Measurements from ENCODE around the gene KIRREL3.

KIRREL3 gene

DNA sequence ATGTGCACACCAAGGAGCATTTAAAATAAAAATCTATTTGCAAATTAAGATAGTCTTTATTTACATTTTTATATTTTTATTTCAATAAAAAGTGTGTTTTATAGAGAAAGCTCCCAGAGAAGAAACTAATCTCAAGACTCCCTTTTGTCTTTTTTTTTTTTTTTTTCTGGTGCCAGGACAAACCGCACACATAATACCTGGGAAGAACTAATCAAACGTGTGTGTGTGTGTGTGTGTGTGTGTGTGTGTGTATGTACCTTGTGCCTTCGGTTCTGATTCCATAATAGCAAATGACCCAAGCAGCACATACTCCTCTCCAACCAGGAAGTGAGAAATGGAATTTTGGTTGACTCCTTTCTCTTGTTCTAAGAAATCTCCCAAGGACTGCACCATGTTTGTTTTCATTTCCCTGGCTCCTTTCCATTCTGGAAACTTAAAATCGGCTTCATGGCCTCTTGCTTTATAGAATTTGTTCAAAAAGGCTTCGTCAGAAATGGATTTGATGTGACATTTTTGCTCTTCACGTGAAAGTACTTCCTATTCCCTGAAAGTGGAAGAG, 579.8 kb downstream of the KIRREL3 start:
- no peak overlapping the region for H3K4me3 ChIP-seq (ENCODE audit: control insufficient read depth, low read depth, low read length)
- TF ChIP-seq, protein P1, sequence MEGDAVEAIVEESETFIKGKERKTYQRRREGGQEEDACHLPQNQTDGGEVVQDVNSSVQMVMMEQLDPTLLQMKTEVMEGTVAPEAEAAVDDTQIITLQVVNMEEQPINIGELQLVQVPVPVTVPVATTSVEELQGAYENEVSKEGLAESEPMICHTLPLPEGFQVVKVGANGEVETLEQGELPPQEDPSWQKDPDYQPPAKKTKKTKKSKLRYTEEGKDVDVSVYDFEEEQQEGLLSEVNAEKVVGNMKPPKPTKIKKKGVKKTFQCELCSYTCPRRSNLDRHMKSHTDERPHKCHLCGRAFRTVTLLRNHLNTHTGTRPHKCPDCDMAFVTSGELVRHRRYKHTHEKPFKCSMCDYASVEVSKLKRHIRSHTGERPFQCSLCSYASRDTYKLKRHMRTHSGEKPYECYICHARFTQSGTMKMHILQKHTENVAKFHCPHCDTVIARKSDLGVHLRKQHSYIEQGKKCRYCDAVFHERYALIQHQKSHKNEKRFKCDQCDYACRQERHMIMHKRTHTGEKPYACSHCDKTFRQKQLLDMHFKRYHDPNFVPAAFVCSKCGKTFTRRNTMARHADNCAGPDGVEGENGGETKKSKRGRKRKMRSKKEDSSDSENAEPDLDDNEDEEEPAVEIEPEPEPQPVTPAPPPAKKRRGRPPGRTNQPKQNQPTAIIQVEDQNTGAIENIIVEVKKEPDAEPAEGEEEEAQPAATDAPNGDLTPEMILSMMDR (IDR thresholded peaks at IDR 0.05; ENCODE audit: control insufficient read depth, insufficient read depth, low read depth, low read length, missing control alignments), result no peak
- no peak for DNase-seq (ENCODE audit: low read depth)

- H3K4me3 ChIP-seq (ENCODE audit: control insufficient read depth, low read depth, low read length), result no peak overlapping the region
- no peak for DNase-seq (ENCODE audit: low read depth)
- TF ChIP-seq, protein P1 (IDR thresholded peaks at IDR 0.05; ENCODE audit: control insufficient read depth, insufficient read depth, low read depth, low read length, missing control alignments), result no peak
Observed at GRCh38 chr11:126419801-126420697, 580.5 kb downstream of the KIRREL3 start.

GRCh38 chr11:126418887-126419286, 581.7 kb downstream of the KIRREL3 start:
- H3K4me3 ChIP-seq (ENCODE audit: control insufficient read depth, low read depth, low read length), result no peak overlapping the region
- DNase-seq (ENCODE audit: low read depth), result no peak
- TF ChIP-seq, protein P1 (IDR thresholded peaks at IDR 0.05; ENCODE audit: control insufficient read depth, insufficient read depth, low read depth, low read length, missing control alignments), result no peak

GRCh38 chr11:126417091-126417862, 583.3 kb downstream of the KIRREL3 start:
- no peak overlapping the region for H3K4me3 ChIP-seq (ENCODE audit: control insufficient read depth, low read depth, low read length)
- DNase-seq (ENCODE audit: low read depth), result no peak
- TF ChIP-seq, protein P1 (IDR thresholded peaks at IDR 0.05; ENCODE audit: control insufficient read depth, insufficient read depth, low read depth, low read length, missing control alignments), result no peak

GRCh38 chr11:126416542-126417090, 584.0 kb downstream of the KIRREL3 start:
- DNase-seq (ENCODE audit: low read depth), result no peak
- TF ChIP-seq, protein P1 (IDR thresholded peaks at IDR 0.05; ENCODE audit: control insufficient read depth, insufficient read depth, low read depth, low read length, missing control alignments), result no peak
- no peak overlapping the region; the same call in 1 of the 2 replicates for H3K4me3 ChIP-seq (ENCODE audit: control insufficient read depth, low read depth, low read length)
